H1 (cell line): ENCODE results near the gene MYH9. TPM values are rescaled to one million over a fixed set of nuclear protein-coding genes. Genes with fewer than 3 reads are reported as not detected.

Source experiments
- ASH2L ChIP-seq: fragments of 200-600, 300-600 bp; sonication (generic); IDR thresholded peaks from one replicate; pipeline ENCODE4 v1.7.1; 2017; ENCODE audit warnings: low read length
- ATF3 ChIP-seq: IDR thresholded peaks from 2 replicates; pipeline ENCODE4 v1.6.1; 2011; ENCODE audit warnings: low read depth, mild to moderate bottlenecking, low read length; ENCODE audit not compliant: insufficient read depth
- BACH1 ChIP-seq: IDR thresholded peaks from 2 replicates; pipeline ENCODE4 v1.6.1; 2012; ENCODE audit warnings: low read length, improper control_type of control experiment
- CHD7 ChIP-seq: fragments of 300-600 bp; sonication (generic); IDR thresholded peaks from 2 replicates; pipeline ENCODE4 v1.7.1; 2012; ENCODE audit warnings: low read length, moderate library complexity, mild to moderate bottlenecking, inconsistent platforms; ENCODE audit not compliant: insufficient replicate concordance
- EZH2 ChIP-seq: fragments of 200-600 bp; sonication (generic); IDR thresholded peaks from 2 replicates; pipeline ENCODE4 v1.7.1; 2012; ENCODE audit warnings: low read depth, mild to moderate bottlenecking, moderate library complexity, low read length, inconsistent platforms; ENCODE audit not compliant: severe bottlenecking
- KDM5A ChIP-seq: fragments of 200-600 bp; IDR thresholded peaks from 2 replicates; pipeline ENCODE4 v1.7.1; 2012; ENCODE audit warnings: mild to moderate bottlenecking, low read length, inconsistent platforms, mixed read lengths
- SIN3A ChIP-seq, 2 experiments: IDR thresholded peaks in 1 of 2; conservative IDR thresholded peaks in 1 of 2; 2 replicates each; pipeline ENCODE4 v1.6.1; 2011 to 2012; ENCODE audit warnings: low read length in 2 of 2, improper control_type of control experiment in 1 of 2, low read depth in 1 of 2, mild to moderate bottlenecking in 1 of 2
- SIRT6 ChIP-seq: IDR thresholded peaks from one replicate; pipeline ENCODE4 v1.7.1; 2012; ENCODE audit warnings: low read length, inconsistent platforms
- polyA plus RNA-seq, 7 experiments: library from polyadenylated mRNA; depleted of rRNA in 3 of 7; stranded (reverse) in 5 of 7; unstranded in 2 of 7; fragments of >200 nt in 5 of 7; fragments of 200-250 nt in 2 of 7; gene quantifications; 1 replicate in 5 of 7; 2 replicates in 1 of 7; 4 replicates in 1 of 7; pipeline versions ENCODE4 v1.2.1 to v1.2.3, GENCODE V29; 2011 to 2013; ENCODE audit warnings: missing spikeins in 2 of 7, mixed read lengths in 2 of 7
- total RNA-seq: library from RNA; stranded (reverse); fragmentation: NEBNext Ultra II Directional; extraction: Animal tissue kit (Norgen Biotek cat#: 25700); gene quantifications from 2 replicates; pipeline ENCODE4 v1.2.1, GENCODE V29; 2021

The MYH9 gene
- total and polyA plus RNA-seq, 2 of the 8 experiments (the other 6 are each of a cell fraction or from before 2014, with no cell fraction given): 24.9 to 322 TPM

GRCh38 chr22:36302439-36303114 is 85.2 kb downstream of the MYH9 start (continued):
- no peak for TF ChIP-seq CHD7
- no peak for TF ChIP-seq SIRT6
- no peak for TF ChIP-seq BACH1
- no peak for TF ChIP-seq ASH2L
- TF ChIP-seq KDM5A: no peak
- TF ChIP-seq ATF3: no peak
- no peak for TF ChIP-seq EZH2
- no peak for TF ChIP-seq SIN3A (conservative IDR thresholded peaks at IDR 0.05 in 1 of 2, IDR thresholded peaks at IDR 0.05 in 1 of 2; ENCODE audit: low read depth in 1 of 2, low read length in 2 of 2)
